ENCODE measurements around the gene SRSF8.

SRSF8 gene

GRCh38 chr11:95115597-95115996 lies 48.9 kb downstream of the SRSF8 start:
- TF ChIP-seq CTCF (IDR thresholded peaks at IDR 0.05; ENCODE audit: control extremely low read depth, extremely low read depth, low read depth, missing control alignments): no peak
- DNase-seq (ENCODE audit: extremely low spot score): no peak
- ChIA-PET CTCF (no interaction called here), POLR2A (no interaction called here)

- no peak for DNase-seq (ENCODE audit: extremely low spot score)
- ChIA-PET CTCF (interaction anchor here (0.8 kb wide), 1 partner anchor 26 kb away, joined by 3 read pairs; no protein-coding TSS in a partner anchor), POLR2A (no interaction called here)
- TF ChIP-seq CTCF (IDR thresholded peaks at IDR 0.05; ENCODE audit: control extremely low read depth, extremely low read depth, low read depth, missing control alignments): no peak
Observed at GRCh38 chr11:95119361-95120060, 52.8 kb downstream of the SRSF8 start.

Measured in GM10248 (cell line).